ENCODE measurements around the gene MPV17.
"Not testable (repeated sequence)": the region's sequence is repeated elsewhere in the genome, so short reads cannot be mapped to it uniquely, and the experiment has no call there.

MPV17 gene

DNA sequence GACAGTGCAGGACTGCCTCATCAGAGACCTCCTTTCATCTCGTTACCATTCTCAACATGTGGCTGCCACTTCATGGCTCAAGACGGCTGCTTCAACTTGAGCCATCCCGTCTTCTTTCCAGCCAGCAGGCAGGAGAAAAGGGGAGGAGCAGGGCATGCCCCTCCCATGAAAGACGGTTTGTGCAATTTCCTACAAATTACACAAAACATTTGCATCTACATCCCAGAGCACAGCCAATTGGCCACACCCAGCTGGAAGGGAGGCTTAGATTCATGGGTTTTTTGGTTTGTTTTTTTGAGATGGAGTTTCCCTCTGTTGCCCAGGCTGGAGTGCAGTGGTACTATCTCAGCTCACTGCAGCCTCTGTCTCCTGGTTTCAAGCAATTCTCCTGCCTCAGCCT, 26.4 kb downstream of the MPV17 start:
- DNase-seq: no peak

DNA sequence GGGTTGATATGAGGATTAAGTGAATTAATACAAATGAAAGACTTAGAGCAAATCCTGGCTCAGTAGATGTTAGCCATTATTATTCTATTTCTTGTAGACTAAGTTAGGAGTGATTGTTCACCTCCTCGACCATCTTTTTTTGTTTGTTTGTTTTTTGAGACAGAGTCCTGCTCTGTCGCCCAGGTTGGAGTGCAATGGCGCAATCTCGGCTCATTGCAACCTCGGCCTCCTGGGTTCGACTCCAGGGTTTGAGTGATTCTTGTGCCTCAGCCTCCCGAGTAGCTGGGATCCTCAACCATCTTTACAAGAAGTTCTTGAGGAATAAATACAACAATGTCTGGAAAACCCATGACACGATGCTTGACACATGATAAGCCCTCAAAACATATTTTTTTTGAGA, 28.0 kb downstream of the MPV17 start:
- no peak for DNase-seq

DNA sequence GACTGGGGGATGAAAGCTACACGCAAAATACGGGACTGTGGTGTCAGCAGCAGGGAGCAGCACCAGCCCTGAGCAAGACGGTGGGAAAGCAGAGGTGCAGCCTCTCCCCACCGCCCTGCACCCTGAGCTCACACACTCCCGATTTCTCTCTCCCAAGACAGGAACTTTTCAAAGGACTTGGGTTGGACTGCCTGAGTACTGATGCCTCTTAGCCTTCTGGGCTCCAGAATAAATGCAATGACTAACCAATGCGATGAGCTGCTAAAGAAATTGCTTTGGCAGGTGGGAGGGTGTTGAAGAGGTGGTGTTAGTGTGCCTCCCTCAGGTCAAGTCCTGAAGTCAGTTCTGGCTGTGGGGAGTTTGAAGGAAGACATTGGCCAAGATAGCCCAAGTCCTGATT, 31.0 kb downstream of the MPV17 start:
- no peak for DNase-seq

DNA sequence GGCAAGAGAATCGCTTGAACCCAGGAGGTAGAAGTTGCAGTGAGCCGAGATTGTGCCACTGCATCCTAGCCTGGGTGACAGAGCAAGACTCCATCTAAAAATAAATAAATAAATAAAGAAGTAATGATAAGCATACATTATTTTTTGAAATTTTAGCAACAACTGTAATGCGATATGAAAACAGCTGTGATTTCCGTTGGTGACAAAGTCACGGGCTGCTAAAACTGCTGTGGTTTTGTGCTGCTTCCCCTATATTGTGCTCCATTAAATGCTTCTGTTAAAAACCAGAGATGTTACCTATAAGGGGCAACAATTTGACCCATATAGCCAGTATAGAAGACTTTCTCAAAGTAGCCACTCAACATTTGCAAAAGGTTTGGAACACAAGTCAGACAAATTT, 32.3 kb downstream of the MPV17 start:
- no peak for DNase-seq

DNA sequence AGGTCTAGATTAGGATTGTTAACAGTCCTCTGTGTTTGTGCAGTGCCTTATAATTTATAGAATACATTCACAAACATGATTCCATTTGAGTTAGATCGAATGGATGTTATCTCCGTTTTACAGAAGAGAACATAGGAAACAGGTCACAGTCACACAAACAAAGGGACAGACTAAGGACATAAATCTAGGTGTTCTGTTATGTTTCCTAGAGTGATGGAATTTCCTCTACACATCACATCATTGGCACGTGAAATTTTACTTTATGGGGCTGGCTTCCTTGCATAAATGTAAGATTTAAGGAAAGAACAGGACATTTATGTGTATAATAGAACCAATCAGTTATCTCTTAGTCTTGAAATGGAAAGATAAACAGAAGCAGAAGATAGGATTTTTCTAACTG, 34.3 kb downstream of the MPV17 start:
- DNase-seq: no peak

DNA sequence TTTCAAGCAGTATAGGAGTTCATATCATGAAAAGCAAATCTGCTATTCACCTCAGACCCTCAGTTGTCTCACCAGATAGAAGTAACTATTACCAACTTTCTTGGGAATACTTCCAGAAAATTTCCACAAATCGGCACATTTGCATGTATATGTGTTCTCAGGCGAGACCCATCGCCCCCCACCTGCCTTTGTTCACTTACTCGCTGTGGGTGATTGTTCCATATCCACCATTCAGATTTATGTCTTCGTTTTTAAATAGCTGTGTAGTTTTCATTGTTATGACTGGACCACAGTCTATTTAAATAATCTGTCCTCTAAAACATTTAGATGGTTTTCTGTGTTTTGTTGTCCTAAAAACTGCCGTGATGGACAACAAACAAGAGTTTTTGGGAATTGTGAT, 37.4 kb downstream of the MPV17 start:
- DNase-seq: no peak

DNA sequence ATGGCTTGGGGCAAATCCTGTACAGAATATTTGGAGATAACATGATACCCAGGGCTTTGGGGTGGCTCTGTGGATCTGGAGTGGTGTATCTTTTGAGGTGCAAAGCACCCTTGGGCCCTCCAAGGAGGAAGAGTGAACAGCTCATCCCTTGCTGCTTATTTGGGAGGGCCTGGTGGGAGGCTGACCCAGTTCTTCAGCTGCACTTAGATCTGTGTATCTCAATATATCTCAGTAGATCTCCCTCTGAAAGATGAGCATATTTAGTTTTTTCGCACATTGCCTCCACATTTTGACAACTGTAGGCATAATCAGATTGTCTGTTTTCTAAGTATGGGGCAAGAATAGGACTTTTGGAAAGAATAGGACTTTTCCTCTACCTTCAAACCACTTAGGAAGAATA, 37.9 kb downstream of the MPV17 start:
- no peak for DNase-seq

DNA sequence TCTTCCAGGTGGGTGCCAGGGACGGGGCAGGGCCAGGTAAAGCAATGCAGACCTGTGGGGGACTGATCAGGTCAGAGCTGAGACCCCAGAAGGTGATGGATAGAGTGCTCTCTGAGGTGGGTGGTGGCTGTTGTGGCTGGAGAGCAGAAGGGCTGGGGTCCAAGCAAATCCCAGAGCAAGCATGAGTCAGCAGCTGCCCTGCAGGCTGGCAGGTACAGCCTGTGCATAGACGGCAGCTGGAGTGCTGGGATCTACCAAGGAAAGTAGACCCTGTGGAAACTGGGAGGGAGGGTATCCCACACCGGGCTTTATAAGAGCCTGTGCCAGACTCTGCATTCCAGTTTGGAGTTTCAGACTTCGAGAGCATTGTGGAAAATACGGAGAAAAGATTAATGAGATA, 40.0 kb downstream of the MPV17 start:
- no peak for DNase-seq

DNA sequence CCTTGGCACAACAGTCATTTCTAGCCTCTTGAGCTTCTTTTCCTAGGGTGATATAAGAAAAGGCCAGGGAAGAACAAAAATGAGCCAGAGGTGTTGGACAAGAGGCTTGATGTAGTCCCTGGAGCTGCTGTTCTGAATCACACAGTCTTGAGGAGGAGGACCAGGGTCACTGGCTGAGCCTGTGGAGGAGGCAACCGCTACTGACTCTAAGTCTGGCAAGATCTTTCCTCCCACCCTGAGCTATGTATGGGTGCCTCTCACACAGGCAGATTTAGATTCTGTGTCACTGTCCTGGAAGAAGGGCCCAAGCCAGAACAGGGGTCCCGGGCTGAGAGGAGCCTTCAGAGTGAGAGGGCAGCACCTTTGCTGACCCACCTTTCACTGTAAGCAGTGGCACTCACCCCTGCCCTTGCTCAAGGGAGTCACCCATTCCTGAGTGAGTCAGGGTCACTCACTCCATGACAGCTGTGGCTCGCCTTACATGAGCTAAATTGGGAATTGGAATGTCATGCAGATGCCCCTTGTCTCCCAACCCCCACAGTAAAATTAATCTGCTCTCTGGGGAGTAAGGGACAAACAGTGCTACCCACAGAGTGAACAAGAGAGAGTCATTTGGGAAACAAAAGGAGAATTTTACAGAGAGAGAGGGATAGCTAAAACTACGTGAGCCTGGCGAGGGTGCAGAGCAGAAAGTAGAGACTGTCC, 40.9 kb downstream of the MPV17 start, which contains the start of gene TRIM54:
Gene TRIM54, plus strand, starts transcription at position 575 of the 705 bp plus-strand sequence. CDS start 303 bp downstream, outside the sequence.
- DNase-seq: no peak

DNA sequence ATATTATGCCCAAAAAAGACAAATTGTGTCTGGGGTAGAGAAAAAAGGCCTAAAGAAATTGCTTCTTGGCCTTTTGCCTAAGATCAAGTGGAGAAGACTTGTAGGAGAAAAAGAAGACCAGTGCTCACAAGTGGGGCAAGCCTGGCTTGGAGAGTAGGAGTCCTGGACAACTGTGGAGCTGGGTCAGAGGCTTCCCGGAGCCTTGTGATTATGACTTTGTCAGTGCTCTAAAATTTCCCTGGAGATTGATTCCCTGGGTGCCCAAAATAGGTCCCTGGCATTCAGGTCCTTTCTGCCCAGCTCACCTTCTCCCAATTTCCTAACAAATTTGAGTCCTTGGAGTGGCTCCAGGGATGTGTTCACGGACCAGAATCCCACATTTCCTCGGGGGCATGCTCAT, 41.5 kb downstream of the MPV17 start:
- no peak for DNase-seq

DNA sequence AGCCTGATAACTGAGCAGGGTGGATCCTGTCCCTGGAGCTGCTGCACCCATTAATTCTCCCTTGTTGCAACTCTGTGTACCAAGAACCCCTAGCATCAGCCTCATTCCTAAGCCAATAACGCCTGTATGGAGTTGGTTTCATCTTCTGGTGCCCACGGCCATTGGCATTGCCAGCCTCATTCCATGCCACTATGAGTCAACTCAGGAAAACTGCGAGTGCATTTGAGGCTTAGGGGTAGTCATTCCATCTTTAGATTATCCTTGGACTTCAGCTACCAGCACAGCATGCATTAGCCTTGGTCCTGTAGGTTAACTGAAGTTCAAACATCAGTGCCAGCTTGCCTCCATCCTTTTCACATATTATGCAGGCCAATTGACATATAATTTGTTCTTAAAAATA, 42.1 kb downstream of the MPV17 start:
- no peak for DNase-seq

DNA sequence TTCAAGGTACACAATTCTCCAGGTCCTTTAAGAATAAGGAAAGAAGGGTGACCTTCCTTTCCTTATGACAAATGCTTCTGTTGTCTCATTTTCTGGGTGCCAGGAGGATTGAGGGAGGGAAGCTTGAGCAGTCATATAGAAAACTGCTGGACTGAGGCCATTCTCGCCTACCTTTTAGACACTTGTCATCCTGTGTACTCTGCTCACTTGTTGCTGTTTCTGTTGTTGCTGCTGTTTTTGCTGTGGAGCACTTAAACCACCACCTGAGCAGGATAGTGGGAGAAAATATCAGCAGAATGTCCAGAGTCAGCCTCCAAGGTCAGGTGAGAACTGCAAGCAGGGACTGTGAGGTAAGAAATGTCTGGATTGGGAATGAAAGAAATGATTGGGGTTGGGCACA, 44.9 kb downstream of the MPV17 start:
- no peak for DNase-seq

DNA sequence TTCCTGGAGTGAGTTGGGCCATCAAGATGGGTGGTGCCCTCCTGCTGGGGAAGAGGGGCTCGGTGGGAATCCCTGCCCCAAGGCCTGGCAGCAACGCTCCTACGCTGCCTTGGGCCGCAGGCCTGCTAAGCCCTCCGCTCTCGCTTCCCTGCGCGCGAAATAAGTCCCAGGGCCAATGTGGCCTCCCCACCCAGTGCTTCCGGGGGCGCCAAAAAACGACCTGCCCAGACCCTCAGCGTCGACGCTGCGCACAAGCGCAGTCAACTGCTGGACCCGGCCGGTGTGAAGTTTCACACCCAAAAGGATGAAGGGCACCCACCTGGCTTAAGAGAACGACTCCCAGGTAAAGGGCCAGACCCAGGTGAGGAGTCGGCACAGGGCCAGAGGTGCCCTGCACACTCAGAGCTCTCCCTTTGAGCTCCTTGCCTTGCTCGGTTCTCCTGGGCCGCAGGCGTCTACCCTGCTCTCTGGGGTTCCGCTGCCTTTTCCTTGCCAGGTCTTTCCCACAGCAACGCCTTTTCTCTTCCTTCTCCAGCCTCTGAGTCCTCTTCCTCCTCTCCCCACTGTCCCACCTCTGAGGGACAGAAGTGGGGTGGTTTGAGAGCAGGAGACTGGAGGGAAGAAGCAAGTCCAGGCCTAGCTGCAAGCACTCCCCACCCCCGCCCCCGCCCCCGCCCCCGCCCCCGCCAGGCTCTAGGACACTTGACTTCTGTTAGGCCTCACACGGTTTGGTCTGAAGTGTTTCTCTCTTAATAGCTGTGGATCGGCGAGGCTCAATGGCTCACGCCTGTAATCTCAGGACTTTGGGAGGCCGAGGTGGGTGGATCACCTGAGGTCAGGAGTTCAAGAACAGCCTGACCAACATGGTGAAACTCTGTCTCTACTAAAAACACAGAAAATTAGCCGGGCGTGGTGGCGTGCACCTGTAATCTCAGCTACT, 47.4 kb downstream of the MPV17 start, which contains the start of gene DNAJC5G:
Gene DNAJC5G, plus strand, starts transcription at position 223 of the 940 bp plus-strand sequence. CDS start 1,296 bp downstream, outside the sequence.
- DNase-seq: no peak

DNA sequence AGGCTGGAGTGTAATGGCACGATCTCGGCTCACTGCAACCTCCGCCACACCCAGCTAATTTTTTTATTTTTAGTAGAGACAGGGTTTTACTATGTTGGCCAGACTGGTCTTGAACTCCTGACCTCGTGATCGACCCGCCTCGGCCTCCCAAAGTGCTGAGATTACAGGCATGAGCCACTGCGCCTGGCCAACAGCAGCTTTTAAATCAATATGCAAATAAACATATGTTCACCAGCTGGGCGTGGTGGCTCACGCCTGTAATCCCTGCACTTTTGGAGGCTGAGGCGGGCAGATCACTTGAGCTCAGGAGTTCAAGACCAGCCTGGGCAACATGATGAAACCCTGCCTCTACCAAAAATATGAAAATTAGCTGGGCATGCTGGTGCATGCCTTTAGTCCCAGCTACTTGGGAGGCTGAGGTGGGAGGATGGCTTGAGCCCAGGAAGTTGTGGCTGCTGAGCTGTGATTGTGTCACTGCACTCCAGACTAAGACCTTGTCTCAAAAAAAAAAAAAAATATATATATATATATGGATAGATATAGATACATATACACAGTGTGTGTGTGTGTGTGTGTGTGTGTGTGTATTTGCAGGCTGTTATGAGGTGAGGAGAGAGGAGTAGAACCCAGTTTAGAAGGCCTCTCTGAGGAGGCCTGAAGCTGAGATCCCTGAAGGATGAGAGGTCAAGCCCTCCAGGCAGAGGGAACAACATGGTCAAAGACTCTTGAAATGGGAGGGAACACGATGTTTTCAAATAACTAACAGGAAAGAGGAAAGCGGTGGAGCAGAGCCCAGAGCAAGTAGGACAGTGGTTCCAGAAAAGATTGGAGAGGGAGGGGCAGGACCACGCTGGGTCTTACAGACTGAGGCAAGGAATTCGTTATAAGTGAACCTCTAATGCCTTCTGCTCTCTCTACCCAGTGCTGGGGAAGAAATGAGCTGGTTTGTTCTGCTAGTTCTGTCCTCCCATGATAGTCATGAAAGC, 50.1 kb downstream of the MPV17 start:
- not testable (repeated sequence) for DNase-seq

DNA sequence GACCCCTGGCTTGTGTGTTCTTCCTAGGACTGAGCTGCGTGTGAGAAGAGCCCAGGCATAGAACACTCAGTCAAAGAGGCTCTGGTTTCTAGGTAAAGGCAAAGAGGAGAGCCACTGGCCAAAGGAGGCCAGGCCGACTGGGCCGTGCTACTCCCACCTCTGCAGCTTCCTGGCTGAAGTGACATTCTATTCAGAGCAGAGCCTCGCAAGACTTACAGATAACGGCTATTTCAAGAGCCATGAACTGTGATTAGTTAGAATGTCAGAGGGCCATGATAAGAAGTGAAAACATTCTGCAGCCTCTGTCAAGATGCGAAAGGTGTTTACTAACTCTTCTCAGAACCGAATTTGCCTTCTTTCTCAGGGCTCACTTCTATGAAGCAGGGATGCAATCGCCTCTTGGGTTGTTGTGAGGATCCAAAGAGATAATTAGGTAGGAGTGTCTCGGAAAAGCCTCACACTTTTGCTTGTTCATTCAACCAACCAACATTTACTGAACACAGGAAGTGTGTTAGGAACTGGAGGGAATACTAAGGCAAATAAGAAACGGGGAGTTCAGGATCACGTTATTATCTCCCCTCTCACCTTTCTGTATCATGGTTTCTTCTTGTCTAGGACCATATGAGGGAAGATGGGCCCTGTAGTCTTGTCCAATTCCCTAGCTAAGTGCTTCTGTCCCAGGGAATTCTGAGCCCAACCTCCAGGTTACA, 51.1 kb downstream of the MPV17 start:
- no peak for DNase-seq

DNA sequence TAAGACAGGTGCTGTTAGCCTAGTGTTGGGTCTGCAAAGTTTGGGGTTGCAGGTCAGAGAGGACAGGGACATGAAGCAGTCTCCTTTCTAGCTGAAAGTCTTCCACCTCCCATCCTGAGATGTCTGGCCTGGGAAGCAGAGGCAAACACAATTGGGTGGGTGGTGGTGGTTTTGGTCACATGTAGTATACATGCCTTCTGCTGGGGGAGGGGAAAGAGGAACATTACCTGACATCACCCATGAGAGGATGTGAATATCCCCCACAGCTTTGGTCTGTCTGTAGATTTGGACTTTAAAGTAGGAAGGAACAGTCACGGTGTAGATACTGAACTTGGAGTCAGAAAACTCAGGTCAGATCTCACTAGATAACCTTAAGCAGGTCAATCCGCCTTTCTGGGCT, 52.2 kb downstream of the MPV17 start:
- no peak for DNase-seq

DNA sequence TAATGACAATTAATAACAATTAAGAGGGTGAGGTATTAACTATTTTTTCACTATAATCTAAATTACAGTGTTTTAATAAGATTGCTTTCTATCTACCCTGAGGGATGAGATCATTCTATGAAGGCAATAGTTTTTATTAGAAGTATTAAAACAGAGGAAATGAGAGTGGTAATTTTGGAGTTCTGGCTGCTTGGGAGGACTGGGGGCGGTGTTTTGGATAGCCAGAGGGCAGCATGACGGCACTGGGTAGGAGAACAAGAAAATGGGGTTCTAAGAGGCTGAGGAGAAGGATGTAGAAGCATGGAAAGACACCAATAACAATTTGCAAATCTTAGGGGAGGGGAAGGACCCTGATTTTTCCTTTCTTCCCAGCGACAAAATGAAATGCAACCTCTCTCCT, 52.8 kb downstream of the MPV17 start:
- no peak for DNase-seq

DNA sequence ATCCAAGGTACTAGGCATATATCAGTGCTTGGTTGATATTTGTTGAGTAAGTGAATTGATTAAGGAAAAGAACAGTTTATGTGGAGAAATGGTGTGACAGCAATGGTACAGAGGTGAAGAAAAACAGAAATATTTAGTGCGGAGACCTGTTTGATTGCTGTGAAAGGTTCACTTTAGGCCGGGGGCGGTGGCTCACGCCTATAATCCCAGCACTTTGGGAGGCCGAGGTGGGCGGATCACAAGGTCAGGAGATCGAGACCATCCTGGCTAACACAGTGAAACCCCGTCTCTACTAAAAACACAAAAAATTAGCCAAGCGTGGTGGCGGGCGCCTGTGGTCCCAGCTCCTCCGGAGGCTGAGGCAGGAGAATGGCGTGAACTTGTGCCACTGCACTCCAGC, 54.6 kb downstream of the MPV17 start:
- DNase-seq: not testable (repeated sequence)

DNA sequence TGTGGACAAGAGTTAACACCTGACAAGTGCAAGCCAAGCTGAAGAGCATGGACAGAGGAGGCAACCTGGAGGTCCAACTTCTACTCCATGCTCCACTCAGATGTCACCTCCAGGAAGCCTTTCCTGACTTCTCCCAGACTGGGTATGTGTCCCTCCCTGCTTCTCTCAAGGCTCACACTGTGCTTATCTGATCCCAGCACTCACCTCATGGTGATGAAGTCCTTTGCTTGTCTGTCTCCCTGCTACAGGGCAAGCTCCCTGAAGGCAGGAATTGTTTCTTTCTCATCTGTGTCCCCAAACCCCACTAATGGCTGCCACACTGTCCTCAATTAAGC, 57.4 kb downstream of the MPV17 start:
- no peak for DNase-seq

DNA sequence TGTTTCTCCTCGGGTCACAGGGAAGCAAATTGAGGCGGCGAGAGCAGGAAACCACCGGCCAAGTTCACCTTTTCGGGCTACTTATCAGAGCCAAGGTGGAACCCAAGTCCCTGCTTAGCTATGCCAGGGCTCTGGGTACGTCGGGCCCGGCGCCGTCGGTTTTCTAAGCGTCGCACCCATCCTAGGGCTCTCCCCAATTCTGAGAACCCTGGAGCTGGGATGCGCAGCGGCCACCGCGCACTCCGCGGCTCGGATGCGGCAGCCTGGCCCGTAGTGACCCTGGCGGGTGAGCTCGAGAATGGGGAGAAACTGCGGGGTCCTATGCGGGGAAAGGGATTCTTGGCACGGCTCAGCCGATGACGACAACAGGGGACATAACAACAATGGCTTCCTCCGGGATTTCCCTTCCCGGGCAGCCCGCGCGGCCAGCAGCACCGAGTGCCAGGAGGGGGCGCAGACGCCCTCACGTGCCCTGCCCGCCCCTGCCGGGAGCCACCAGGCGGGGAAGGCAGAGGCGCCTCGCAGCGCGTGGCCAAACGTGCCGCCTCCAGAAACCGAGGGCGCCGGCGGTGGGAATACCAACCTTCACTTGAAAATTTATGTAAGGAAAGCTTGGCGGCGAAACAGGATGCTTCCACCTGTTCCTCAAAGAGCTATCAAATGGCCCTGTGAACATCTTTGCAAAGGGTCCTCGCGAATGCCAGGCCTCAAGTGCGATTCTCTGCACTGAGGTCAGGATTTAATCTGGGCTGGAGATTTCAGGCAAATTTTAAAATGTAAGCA, 58.0 kb downstream of the MPV17 start:
- peak; percentile 60 for DNase-seq

DNA sequence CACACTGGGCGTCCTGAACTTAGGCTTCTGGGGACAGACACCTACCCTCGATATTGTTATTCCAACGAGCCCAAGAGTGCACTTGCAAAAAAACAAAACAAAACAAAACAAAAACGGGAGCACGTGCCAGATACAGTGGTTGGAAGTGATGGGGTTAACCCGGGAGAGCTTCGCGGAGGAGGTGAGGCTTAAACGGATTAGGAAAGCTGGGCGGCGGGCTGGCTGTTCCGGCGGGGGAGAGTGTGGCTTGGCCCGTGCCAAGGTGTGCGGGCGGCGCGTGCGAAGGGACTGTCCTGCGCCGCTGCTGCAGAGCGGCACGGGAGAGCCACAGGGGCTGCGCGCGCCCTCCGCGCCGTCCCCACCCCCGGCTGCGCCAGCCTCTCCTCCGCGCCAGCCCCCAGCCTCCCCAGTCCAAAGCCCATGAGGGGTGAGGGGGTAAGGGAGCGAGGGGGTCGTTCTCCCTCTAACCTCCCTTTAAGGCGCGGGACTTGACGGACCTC, 58.6 kb downstream of the MPV17 start:
- no peak for DNase-seq
